Gastroesophageal sphincter (tissue), 3 donors: ENCODE measurements around the gene CIB4.

Experiments
- CTCF ChIP-seq, 4 experiments: fragments of 200-600 bp in 2 of 4; fragments of 450-650 bp in 2 of 4; sonication (generic) in 1 of 4; IDR thresholded peaks; one replicate each; pipeline ENCODE4 v1.5.1; 2017 to 2019; ENCODE audit warnings: antibody characterized with exemption in 4 of 4, mild to moderate bottlenecking in 2 of 4, moderate library complexity in 2 of 4
- POLR2A ChIP-seq, 2 donors: fragments of 450-650 bp; IDR thresholded peaks; one replicate each; pipeline ENCODE4 v1.6.1; 2017; ENCODE audit warnings: antibody characterized with exemption in 2 of 2, mild to moderate bottlenecking in 2 of 2, moderate library complexity in 1 of 2
- POLR2AphosphoS5 ChIP-seq: sonication (generic); formaldehyde crosslinking; IDR thresholded peaks from one replicate; pipeline ENCODE4 v1.6.1; 2017; ENCODE audit warnings: antibody characterized with exemption

DNA sequence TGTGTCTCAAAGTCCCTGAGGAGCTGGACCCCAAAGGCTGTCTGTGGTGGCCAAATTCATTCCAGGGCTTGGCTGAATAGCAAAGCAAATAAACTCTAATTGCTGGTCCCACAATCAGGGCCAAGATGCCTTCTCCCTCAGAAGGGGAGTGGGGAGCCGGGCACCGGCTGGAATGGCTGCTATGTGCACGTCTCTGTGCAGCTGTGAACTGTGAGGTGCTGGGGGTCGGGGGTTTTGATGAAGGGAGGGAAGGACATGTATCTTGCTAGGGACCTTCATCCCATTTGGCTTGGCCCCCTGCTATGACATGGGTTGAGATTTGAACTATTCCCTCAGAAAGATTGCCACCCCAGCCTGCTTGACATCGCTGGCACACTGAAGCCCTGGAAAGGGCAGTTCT lies 60.4 kb downstream of the CIB4 start:
- no peak for TF ChIP-seq CTCF (IDR thresholded peaks at IDR 0.05)
- TF ChIP-seq POLR2A (IDR thresholded peaks at IDR 0.05) = no peak
- no peak for TF ChIP-seq POLR2AphosphoS5
